ENCODE results near the gene RAC3.

RAC3 gene

GRCh38 chr17:82077617-82078358, 46.3 kb downstream of the RAC3 start:
- no peak overlapping the region for H3K4me3 Mint-ChIP-seq
- no peak overlapping the region for H3K27ac Mint-ChIP-seq
- no peaks in the 10 kb centered on the region for H3K9me3 Mint-ChIP-seq
- H3K27me3 Mint-ChIP-seq (ENCODE audit: low read depth) = peaks cover 3% of the 10 kb centered on the region
- peaks cover 11% of the 10 kb centered on the region for H3K36me3 Mint-ChIP-seq (ENCODE audit: low read depth)
- H3K4me1 Mint-ChIP-seq (ENCODE audit: low read depth) = no peaks in the 10 kb centered on the region
- no peak for DNase-seq (ENCODE audit: low spot score)

GRCh38 chr17:82078433-82078832, 47.0 kb downstream of the RAC3 start:
- no peak overlapping the region for H3K27ac Mint-ChIP-seq
- H3K27me3 Mint-ChIP-seq (ENCODE audit: low read depth) = peaks cover 2% of the 10 kb centered on the region
- no peaks in the 10 kb centered on the region for H3K4me1 Mint-ChIP-seq (ENCODE audit: low read depth)
- no peak overlapping the region for H3K4me3 Mint-ChIP-seq
- peaks cover 11% of the 10 kb centered on the region for H3K36me3 Mint-ChIP-seq (ENCODE audit: low read depth)
- no peak for DNase-seq (ENCODE audit: low spot score)
- H3K9me3 Mint-ChIP-seq = no peaks in the 10 kb centered on the region

GRCh38 chr17:82079001-82079677, 47.7 kb downstream of the RAC3 start:
- Mint-ChIP-seq H3K4me3 (no peak overlapping the region), H3K9me3 (no peaks in the 10 kb centered on the region), H3K36me3 (ENCODE audit: low read depth) (peaks cover 11% of the 10 kb centered on the region), H3K27ac (no peak overlapping the region), H3K27me3 (ENCODE audit: low read depth) (no peaks in the 10 kb centered on the region), H3K4me1 (ENCODE audit: low read depth) (no peaks in the 10 kb centered on the region)
- no peak for DNase-seq (ENCODE audit: low spot score)

- peaks cover 11% of the 10 kb centered on the region for H3K36me3 Mint-ChIP-seq (ENCODE audit: low read depth)
- H3K9me3 Mint-ChIP-seq = no peaks in the 10 kb centered on the region
- H3K27ac Mint-ChIP-seq = no peak overlapping the region
- H3K4me1 Mint-ChIP-seq (ENCODE audit: low read depth) = no peaks in the 10 kb centered on the region
- no peak for DNase-seq (ENCODE audit: low spot score)
- H3K27me3 Mint-ChIP-seq (ENCODE audit: low read depth) = no peaks in the 10 kb centered on the region
- no peak overlapping the region for H3K4me3 Mint-ChIP-seq
Measured at GRCh38 chr17:82080048-82080788, 48.7 kb downstream of the RAC3 start.

GRCh38 chr17:82080789-82081464, 49.4 kb downstream of the RAC3 start:
- H3K9me3 Mint-ChIP-seq = no peaks in the 10 kb centered on the region
- peaks cover 11% of the 10 kb centered on the region for H3K36me3 Mint-ChIP-seq (ENCODE audit: low read depth)
- H3K4me1 Mint-ChIP-seq (ENCODE audit: low read depth) = no peaks in the 10 kb centered on the region
- H3K4me3 Mint-ChIP-seq = no peak overlapping the region
- no peak overlapping the region for H3K27ac Mint-ChIP-seq
- no peaks in the 10 kb centered on the region for H3K27me3 Mint-ChIP-seq (ENCODE audit: low read depth)
- no peak for DNase-seq (ENCODE audit: low spot score)

- H3K9me3 Mint-ChIP-seq = no peaks in the 10 kb centered on the region
- no peaks in the 10 kb centered on the region for H3K4me1 Mint-ChIP-seq (ENCODE audit: low read depth)
- no peak for DNase-seq (ENCODE audit: low spot score)
- H3K27ac Mint-ChIP-seq = no peak overlapping the region
- no peak overlapping the region for H3K4me3 Mint-ChIP-seq
- H3K36me3 Mint-ChIP-seq (ENCODE audit: low read depth) = peaks cover 11% of the 10 kb centered on the region
- no peaks in the 10 kb centered on the region for H3K27me3 Mint-ChIP-seq (ENCODE audit: low read depth)
Measured at GRCh38 chr17:82081546-82081945, 50.1 kb downstream of the RAC3 start.

GRCh38 chr17:82081966-82082365, 50.5 kb downstream of the RAC3 start:
- no peaks in the 10 kb centered on the region for H3K27me3 Mint-ChIP-seq (ENCODE audit: low read depth)

GRCh38 chr17:82082456-82082855, 51.0 kb downstream of the RAC3 start:
- no peak for DNase-seq (ENCODE audit: low spot score)
- H3K36me3 Mint-ChIP-seq (ENCODE audit: low read depth) = peaks cover 11% of the 10 kb centered on the region
- H3K4me1 Mint-ChIP-seq (ENCODE audit: low read depth) = no peaks in the 10 kb centered on the region
- no peak overlapping the region for H3K4me3 Mint-ChIP-seq
- H3K27ac Mint-ChIP-seq = no peak overlapping the region
- no peaks in the 10 kb centered on the region for H3K27me3 Mint-ChIP-seq (ENCODE audit: low read depth)
- H3K9me3 Mint-ChIP-seq = no peaks in the 10 kb centered on the region

More at GRCh38 chr17:82081966-82082365, 50.5 kb downstream of the RAC3 start:
- no peak overlapping the region for H3K4me3 Mint-ChIP-seq
- no peak for DNase-seq (ENCODE audit: low spot score)
- no peaks in the 10 kb centered on the region for H3K9me3 Mint-ChIP-seq
- no peaks in the 10 kb centered on the region for H3K4me1 Mint-ChIP-seq (ENCODE audit: low read depth)
- no peak overlapping the region for H3K27ac Mint-ChIP-seq
- peaks cover 11% of the 10 kb centered on the region for H3K36me3 Mint-ChIP-seq (ENCODE audit: low read depth)

GRCh38 chr17:82083009-82083408, 51.5 kb downstream of the RAC3 start:
- no peak for DNase-seq (ENCODE audit: low spot score)
- Mint-ChIP-seq H3K36me3 (ENCODE audit: low read depth) (peaks cover 11% of the 10 kb centered on the region), H3K27me3 (ENCODE audit: low read depth) (no peaks in the 10 kb centered on the region), H3K9me3 (no peaks in the 10 kb centered on the region), H3K4me1 (ENCODE audit: low read depth) (no peaks in the 10 kb centered on the region), H3K27ac (no peak overlapping the region), H3K4me3 (no peak overlapping the region)
